ELR (cell line): ENCODE data around the gene SLC7A11.

Experiments
- DNase-seq: peaks from one replicate; pipeline ENCODE4 v3.0.0-alpha.2; 2015; ENCODE audit warnings: low read depth

Gene SLC7A11

DNA sequence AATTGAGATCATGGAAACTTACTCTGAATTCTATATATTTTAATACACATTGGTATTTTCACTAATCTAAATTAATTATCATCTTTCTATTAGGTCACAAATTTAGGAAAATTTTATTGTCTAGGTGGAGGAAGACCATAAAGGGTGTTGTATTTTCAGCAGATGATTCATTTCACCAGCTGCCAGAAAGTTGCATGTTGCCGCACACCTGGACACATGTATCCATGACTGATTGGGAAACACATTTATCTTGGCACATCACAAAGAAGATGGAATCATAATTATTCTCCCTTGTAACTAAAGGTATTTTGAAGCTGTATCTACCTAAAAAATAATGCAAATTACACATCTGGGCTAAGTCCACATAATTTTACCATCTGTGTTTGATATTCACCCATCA is 33.1 kb downstream of the SLC7A11 start:
- DNase-seq = no peak

DNA sequence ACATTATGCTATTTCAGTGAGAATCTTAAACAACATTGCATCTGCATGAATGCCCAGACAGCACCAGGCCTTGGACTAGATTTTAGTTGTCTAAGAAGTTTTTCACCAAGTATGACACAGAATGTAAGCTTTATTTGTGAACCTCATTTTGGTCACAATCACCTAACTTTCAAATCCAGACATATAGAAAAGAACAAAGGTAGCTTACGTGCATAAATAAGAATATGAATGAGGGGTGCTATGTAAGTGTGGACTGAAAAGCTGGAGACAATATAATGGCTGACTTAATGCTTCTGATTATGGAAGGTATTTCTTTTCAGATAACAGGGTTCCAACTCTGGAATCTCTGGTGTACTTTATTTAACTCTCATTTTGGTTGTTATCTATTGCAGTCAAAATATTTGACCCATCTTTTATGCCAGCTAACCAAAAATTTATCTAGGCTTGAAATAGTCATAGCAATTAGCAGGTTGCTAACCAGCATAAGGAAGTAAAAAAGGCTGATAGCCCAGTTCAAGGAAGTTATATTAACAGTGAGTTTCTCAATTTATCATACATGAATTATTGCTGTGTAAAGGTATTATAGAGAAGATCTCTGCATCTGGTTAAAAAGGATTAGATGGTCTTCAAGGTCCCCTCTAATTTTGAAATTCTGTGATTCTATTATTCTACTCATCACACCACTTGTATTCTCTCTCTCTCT is 36.5 kb downstream of the SLC7A11 start:
- no peak for DNase-seq

DNA sequence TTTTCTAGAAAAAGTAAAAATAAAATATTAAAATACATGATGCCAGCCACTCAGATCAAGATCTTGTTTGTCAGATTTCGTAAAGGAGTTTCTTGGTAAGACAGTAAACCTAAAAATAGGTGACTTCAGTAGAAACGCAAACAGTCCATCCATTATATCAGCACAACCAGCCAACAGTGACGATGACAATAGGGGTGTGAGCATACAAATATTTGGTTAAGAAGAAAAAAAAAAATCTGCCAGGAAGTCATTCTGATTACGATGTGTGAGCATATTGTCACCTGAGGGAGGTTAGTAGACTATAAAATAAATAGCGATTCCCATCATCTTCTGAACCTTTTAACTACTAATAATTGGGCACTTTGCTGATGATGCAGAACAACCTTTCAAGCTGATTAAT is 37.6 kb downstream of the SLC7A11 start:
- no peak for DNase-seq

DNA sequence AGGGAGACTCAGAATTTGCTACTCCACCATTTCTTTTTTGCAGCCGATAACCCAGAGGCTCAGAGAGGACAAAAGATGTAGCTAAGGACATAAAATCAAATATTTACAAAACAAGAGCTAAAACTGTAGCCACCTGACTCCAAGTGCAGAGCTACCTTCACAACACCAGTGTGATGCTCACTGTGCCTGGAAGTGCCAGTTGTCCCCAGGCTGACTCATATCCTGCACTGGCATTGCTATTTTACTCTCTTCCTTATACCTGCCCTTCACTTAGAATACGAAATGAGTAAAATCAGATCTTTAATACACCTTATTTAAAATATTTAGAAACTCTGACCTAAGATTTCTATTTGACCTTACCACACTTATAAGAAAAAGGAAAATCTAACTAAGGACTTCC is 39.5 kb downstream of the SLC7A11 start:
- DNase-seq = no peak

DNA sequence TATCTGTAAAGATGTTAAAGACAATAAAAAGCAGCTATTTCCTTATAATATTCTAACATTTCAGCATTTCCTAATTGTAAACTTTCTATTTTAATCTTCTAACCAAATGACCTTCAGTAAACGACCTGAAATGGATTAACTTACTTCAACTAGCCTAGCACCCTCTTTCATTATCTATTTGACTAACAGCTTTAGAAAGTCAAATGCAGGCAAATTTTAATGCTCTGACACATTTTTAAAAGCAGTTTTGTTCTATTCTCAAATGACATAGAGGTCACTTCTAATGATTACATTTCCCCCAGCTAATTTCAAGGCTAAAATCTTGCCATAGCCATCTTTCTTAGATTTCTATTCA is 41.9 kb downstream of the SLC7A11 start:
- DNase-seq = no peak

DNA sequence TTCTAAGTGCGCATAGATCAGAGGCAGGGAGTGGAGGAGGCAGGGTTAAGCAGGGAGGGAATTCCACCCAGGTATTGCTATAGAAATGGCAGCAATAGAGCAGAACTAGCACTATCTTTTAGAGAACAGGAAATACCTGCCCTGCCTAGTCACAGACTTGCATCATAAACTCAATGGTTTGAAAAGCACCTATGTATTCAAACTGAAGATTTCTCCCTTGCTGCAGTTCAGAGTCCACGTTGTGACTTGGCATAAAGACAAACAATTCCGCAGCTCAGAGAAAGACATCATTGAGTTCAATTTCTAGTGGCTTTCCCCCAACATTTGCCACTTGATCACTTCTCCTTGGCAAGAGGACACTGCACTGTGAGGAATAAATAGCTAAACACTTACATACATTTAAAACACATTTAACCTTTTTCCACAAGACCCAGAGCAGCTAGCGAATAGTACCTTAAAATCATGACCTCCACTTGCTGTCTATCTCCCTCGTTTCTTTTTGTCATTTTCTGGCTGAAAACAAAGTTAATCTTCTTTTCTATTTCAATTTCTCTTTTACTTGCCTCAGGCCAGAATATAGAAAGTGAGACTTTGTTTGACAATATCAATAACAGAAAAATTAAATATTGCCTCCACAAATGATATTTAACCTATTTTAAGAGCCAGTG is 42.4 kb downstream of the SLC7A11 start:
- DNase-seq = peak; percentile 24

DNA sequence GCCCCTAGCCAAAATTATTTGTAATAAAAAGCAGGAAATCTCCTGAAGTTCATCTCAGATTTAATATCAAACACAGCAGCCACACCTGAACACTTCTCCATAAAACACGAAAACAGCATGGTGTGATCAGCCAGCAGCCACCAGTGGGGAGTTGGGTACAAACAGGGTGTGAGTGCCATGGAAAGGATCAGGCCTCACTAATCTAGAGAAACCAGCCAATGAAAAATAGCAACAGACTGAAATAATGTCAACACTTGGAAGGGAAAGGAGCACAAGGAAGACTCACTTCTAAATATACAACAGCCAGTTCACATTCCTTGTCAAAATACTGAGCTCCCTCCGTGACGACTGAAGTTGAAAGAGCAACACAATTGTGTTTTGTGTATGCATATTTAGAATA is 46.0 kb downstream of the SLC7A11 start:
- DNase-seq = no peak

DNA sequence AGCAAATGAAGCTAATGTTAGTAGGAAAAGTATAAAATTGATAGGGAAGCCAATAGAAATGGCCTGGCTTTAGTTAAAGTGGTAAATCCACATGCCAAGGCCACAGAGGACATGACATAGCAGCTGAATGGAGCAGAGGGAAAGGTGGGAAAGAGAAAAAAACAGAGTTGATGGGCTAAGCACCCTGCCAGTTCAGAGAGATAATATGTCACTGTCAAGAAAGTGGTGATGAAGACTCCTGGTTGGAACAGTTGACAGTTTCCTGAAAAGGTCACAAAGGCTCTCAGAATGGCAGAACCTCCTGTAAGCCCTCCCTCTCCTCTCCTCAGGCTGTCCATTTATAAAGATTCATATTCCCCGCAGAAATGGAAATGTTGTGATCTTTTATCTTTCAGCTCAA is 48.2 kb downstream of the SLC7A11 start:
- DNase-seq = no peak

DNA sequence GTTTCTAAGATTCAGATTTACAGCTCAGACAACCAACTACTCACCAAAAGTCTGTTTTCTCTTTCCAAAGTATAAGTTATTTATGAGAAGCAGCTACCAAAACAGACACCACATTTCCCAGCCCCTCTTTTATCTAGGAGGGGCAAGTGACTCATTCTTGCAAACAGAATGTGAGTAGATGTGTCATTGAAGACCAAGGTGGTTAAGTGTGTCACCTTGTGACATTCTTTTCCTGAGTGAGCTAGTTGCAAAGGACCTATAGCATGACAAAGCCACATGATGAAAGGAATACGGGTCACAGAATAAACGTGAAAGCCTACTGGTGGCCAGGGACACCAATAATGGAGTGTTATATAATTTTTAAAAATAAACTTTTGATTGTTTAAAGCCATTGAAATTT is 50.0 kb downstream of the SLC7A11 start:
- peak; percentile 81 for DNase-seq

DNA sequence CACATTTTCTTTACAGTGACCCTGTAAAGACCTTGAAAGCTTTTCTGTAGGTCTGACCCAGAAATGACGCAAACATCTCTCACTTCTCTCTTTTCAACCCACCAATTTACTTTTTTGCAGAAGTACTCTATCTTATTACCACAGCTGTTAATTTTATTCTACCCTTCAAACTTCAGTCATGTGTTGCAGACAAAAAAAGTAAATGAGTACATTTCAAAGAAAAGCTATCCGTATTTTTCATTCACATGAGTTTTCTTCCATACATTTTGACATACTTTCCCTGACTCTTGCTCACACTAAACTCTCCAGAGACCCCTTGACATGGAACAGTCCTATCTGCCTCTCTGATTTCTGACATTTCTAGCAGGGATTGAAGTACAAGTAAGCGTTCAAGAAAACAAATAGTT is 51.7 kb downstream of the SLC7A11 start:
- DNase-seq = no peak

DNA sequence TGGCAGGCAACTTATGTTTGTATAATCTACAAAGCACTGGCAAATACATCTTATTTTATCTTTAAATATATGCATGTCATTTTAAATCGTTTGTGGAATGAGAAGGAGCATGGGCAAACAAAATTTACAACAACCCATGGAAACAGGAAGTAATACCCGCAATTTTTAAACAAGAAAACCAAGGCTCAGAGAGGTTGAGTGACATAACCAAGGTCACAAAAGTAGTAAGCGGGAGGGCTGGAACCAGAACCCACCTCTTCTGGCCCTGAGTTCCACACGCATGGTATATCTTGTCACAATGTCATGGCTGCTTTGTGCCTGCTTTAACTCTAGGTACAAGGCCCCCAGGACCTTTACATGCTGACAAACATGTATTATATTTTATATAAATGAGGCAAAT is 52.9 kb downstream of the SLC7A11 start:
- no peak for DNase-seq

DNA sequence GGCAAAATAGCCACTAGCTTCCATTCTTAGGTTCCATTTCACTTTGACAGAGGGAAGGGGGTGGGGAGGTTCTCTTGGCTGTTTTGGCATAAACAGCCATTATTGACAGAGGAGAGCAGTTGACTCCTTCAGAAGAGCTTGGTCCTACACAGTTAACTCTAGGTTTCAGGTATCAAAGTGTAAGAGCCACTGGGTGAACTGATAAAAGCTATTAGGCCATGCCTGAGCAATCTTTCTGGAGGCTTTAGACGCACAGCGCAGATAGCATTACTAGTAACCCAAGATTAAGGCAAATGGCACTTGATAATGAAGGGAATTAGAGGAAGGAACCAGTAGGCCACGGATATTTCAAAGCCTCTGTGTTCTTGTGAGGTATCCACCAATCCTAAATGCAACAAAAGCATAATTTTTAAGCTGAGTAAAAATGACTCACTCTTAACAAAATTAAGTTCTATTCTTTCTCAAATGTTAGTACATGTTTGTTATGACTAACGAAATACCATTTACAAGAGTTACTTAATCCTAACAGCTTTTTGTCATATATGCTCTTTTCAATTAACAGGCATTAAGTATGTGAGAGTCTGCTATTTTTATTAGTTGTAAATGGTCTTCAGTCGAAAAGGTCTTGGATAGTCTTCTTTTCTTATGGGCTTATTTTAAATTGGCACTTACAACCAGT is 53.6 kb downstream of the SLC7A11 start:
- peak; percentile 4 for DNase-seq

DNA sequence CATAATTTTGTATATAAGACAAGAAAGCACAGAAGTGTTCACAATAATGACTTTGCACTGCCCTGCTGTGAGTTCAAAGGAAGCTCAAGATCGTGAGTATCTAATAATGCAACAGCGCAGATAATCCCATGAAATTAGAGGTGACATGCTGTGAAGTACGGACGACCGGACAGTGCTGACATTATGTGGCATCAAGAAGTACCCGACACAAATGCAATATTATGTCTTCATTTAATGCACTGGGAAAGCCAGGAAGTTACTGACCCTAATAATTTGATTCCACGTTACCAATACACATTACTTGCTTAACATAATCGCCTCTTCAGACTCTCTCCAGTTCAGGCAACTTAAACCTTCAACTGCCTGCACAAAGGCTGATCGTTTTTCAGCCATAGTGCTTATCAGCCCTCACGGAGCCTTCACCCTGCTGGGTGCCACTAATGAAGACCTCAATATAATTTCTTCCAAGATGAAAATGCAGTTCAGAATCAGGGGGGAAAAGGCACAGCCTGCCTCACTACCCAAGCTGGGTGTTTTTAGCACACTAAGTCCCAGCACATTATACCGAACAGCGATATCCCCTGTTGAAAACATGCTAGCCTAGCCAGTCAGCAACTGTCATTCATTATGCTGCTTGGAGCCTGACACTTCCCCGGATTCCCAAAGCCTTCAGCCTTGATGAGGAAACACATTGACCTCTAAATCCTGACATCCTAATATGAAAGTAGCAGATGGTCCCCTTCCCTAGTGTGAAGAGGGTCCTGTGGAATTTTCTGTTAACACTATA is 56.1 kb downstream of the SLC7A11 start:
- DNase-seq = no peak

DNA sequence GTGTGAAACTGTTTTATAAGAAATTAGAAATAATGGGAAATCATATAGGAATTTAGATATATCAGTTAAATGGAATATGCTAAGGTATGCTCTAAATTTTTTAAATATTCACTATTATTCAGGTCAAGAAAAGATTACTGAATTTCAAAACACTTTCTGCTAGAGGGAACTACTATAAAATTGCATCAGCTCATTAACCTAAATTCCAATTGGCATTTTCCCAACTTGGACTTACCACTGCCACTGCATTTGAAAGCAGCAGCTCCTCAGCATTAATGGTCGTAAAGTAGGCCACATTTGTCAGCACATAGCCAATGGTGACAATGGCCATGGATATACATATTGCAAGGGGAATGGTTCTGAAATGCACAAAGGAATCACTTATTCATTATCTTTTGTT is 57.3 kb downstream of the SLC7A11 start:
- DNase-seq = no peak

DNA sequence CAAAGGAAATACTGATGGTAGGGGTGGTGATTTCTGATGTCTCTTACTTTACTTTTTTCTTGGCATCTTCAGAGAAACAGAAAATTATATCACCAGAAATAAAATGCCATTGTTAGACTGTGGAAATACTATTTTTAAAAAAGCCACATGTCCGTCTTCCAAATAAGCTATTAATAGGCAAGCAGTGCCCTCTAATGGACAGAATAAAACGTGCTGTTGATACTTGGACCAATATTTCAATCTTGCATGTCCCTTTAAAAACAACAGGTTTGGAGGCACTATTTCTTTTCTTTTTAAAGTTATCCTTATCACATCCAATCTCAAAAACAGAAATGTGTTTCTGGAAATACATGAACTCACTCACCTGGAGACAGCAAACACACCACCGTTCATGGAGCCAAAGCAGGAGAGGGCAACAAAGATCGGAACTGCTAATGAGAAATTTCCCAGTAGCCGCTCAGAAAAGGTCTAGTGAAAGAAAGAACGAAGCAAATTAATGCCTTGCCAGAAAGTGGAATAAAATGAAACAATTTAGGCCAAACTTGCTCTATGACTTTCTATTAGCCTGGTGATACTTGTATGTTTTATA is 59.2 kb downstream of the SLC7A11 start:
- peak; percentile 59 for DNase-seq

DNA sequence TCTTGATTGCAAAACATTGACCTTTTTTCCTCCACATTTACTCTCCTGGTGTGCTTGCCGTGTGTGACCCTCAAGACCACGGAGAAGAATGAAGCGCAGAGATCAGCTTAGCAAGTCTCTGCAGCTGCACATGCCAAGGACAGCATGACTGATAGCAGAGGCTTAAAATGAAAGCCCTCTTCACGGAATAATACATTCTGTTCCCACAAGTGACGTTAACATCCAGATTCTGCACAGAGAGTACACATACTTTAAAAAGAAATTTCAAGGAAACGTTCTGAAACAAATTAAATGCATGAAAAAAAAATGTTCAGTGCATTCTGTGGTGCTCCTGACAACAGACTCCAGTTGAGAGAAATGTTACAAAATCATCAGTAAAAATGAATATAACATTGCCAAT is 60.9 kb downstream of the SLC7A11 start:
- no peak for DNase-seq

DNA sequence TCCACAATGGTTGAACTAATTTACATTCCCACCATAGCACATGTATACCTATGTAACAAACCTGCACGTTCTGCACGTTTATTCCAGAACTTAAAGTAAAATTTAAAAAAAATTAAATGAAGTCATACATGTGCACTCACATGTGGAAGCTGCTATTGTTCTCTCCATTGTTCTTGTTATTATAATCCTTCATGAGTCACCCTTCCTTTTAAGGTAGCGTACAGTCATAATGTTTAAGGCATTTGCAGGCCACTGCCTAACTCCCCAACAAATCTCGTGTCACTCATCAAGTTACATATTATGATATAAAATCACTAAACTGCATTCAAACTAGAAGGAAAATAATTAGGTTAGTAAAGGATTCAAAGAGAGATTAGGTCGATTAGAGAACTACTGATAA is 63.6 kb downstream of the SLC7A11 start:
- peak; percentile 60 for DNase-seq

DNA sequence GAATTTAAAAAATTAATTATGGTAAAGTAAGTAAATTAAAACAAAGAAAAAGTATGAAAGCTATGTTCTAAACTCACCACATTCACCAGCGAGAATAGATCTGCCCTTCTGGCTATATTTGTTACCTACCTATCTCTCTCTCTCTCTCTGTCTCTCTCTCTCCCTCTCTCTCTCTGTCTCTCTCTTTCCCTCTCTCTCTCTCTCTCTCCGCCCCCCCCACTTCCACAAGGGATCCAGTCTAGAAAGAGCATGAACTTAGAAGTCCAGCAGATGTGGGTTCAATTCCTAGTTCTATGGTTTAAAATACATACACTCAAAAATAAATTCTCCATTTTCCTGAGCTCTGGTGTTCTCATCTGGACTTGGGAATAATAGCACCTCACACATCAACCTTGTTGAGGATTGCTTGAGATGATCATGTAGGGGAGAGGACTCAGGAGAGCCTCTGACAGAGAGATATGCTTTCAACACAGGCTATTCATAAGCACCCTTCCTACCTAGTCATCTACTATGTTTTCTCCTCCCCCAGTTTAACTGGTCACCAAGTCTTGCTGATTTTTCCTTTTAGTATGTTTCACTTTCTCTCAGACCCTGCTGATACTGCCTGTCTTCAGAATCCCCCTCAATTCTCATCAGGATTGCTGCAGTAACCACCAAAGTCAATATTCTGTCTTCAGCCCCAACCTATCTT is 64.7 kb downstream of the SLC7A11 start:
- DNase-seq = no peak

DNA sequence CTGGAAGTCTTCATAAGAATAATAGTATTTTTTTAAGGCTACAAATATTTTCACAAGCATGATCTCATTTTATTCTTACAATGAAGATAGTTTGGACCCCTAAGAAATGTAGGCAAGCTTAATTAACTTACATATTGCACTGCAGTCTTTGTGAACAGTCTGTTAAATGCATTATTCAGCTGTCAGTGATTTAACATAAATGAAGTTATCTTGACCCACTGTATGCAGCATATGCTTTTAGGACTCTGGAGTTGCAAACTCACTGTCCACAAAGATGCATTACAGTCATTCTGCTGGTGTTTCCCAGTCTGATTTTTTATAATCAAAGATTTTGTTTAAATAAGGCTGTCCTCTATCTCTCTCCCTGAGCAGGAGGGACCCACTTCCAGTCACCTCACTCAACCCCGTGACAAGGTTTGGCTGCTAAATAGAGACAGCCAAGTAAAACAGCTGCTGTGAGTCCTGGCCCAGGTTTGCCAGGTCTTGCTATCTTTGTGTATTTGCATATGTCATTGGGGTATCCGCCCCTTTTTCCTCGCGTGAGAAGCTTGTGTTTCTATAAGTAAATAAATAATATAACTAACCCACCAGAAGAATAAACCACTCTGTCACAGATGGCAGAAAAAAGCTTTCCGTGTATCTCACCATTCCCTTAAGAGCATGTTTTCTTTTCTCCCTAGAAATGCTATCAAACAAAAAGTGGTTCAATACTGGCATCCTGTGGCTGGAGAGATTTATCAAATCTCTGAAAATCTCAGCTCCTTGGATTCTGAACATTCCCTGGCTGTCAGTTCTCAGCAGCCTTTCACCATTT is 67.0 kb downstream of the SLC7A11 start:
- DNase-seq = no peak

DNA sequence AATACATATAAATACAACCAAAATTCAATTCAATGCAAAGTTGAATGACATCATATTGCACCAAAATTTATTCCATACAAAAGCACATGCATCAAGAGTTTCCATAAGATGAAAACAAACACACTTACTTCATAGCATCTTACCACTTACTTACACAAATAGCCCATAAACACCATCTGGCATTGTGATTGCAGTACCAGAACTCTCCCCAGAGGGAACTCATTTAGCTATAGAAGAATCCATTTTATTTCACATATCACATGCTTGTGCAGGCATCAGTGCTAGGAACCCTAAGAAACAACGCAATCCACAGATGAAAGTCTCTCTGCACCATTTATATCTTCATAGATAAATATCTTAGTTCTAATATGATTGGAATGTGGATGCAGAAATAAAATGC is 77.9 kb downstream of the SLC7A11 start:
- DNase-seq = no peak

DNA sequence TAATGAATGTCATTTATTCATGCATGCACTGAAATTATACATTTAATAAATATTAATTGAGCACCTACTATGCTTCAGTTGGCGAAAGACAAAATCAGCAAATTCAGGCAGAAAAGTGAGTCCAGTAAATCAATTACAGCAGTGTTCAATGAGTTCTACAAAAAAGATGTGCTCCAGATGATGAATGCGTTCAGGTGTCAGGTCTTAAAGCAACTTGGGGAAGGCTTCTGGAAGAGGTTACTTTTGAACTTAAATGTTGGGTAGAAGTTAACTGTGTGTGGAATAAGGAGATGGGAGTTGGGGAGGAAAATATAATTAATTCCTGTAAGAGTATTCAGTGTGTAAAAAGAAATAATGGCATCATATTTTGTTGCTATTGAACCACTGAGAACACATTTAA is 79.0 kb downstream of the SLC7A11 start:
- no peak for DNase-seq
